ENCODE measurements around the gene DPYD. TPM values are rescaled to one million over a fixed set of nuclear protein-coding genes. Genes with fewer than 3 reads are reported as not detected.

Gene DPYD
- total and polyA plus RNA-seq, 9 of the 15 experiments (the other 6 are each of a cell fraction or from before 2014, with no cell fraction given): 0.03 to 0.25 (median 0.08) TPM; not detected in 2

DNA sequence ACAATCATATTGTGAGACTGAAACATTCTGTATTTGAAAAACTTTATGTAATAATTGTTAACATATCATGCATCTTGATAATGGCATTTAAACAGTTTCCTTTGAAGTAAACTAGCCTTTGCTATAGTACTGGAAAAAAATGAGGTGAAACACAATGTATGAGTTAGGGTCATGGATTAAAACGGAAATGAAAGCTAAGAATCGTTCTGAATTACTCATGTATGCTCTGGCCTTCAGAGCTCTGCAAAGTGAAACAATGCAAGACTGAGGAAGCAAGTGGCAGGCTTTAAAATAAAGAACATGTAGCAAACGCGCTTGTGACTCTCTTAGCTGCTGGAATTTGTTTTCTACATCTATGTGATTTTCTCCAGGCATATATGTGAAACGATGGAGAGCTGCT is 317.1 kb downstream of the DPYD start:
- FAIRE-seq (no peak), DNase-seq (ENCODE audit: extremely low read depth in 1 of 4, low spot score in 3 of 4) (no peak), ATAC-seq (no peak)
- BruUV-seq (replicated peaks): no TSS peak
- no peak overlapping the region for H3K4me2 ChIP-seq (ENCODE audit: insufficient read depth, low read length)
- intact Hi-C loops (cut with micrococcal nuclease): no loop called here
- no peak overlapping the region for H3K27ac ChIP-seq (ENCODE audit: extremely low read depth, low read depth, low read length)
- no peak for TF ChIP-seq JUNB (CRISPR knock-in tag; conservative IDR thresholded peaks at IDR 0.05)
- TF ChIP-seq JUN (IDR thresholded peaks at IDR 0.05; ENCODE audit: borderline replicate concordance, low read depth, low read length): no peak
- TF ChIP-seq JUN (CRISPR knock-in tag; IDR thresholded peaks at IDR 0.05; ENCODE audit: borderline replicate concordance): no peak
- TF ChIP-seq, protein P1, sequence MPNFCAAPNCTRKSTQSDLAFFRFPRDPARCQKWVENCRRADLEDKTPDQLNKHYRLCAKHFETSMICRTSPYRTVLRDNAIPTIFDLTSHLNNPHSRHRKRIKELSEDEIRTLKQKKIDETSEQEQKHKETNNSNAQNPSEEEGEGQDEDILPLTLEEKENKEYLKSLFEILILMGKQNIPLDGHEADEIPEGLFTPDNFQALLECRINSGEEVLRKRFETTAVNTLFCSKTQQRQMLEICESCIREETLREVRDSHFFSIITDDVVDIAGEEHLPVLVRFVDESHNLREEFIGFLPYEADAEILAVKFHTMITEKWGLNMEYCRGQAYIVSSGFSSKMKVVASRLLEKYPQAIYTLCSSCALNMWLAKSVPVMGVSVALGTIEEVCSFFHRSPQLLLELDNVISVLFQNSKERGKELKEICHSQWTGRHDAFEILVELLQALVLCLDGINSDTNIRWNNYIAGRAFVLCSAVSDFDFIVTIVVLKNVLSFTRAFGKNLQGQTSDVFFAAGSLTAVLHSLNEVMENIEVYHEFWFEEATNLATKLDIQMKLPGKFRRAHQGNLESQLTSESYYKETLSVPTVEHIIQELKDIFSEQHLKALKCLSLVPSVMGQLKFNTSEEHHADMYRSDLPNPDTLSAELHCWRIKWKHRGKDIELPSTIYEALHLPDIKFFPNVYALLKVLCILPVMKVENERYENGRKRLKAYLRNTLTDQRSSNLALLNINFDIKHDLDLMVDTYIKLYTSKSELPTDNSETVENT (CRISPR knock-in tag; IDR thresholded peaks at IDR 0.05): no peak
- no peaks in the 10 kb centered on the region for H3K9me1 ChIP-seq (ENCODE audit: control insufficient read depth, insufficient read depth, low read length)
- no peak overlapping the region for H3K9ac ChIP-seq (ENCODE audit: insufficient read depth in 1 of 2, low read depth in 2 of 2, low read length in 2 of 2)
- H3K4me3 ChIP-seq: no peak overlapping the region
- H4K20me1 ChIP-seq (replicated peaks; ENCODE audit: control insufficient read depth, insufficient read depth, low read length): no peaks in the 10 kb centered on the region
- no peaks in the 10 kb centered on the region for H3K4me1 ChIP-seq (replicated peaks in 1 of 2; ENCODE audit: control insufficient read depth in 2 of 2, insufficient read depth in 2 of 2, low read length in 2 of 2)
- in situ Hi-C loops (cut with MboI): no loop called here
- ChIA-PET POLR2A (no interaction called here), CTCF (ENCODE audit: low intra/inter-chr PET ratio) (no interaction called here)
- no peaks in the 10 kb centered on the region for H3K27me3 ChIP-seq (ENCODE audit: control insufficient read depth in 2 of 2, insufficient read depth in 2 of 2, low read length in 2 of 2)
- H2AFZ ChIP-seq (ENCODE audit: low read depth, low read length): no peak overlapping the region
- 0% methylated on average over 5 of the region's 5 CpGs for WGBS (ENCODE audit: insufficient coverage, low coverage, missing lambda C conversion rate)
- H3K79me2 ChIP-seq (ENCODE audit: control insufficient read depth, insufficient read depth, low read length): no peaks in the 10 kb centered on the region
- no peaks in the 10 kb centered on the region for H3K36me3 ChIP-seq (ENCODE audit: control insufficient read depth, insufficient read depth, low read length)
- no peaks in the 10 kb centered on the region for H3K9me3 ChIP-seq (replicated peaks; ENCODE audit: control insufficient read depth, insufficient read depth, low read depth, low read length)

DNA sequence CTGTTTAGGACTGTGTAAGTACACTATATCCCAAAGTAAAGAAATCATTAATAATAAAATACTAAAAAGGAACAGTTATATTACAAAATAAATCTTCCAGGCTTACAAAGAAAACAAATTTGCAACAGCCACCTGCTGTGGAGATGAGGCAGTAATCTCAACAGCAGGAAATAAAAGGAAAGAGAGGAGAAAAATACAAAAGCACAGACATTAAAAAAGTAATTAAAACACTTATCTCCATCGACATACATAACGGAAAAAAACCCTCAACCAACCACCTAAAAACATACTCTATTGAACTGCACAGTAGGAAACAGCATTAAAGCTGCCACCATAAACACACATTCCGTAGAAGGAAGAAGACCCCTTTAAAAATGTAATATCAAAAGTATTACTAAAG is 317.6 kb downstream of the DPYD start:
- Histone ChIP-seq H3K4me2 (ENCODE audit: insufficient read depth, low read length) (no peak overlapping the region), H3K27me3 (ENCODE audit: control insufficient read depth in 2 of 2, insufficient read depth in 2 of 2, low read length in 2 of 2) (no peaks in the 10 kb centered on the region), H3K4me1 (replicated peaks in 1 of 2; ENCODE audit: control insufficient read depth in 2 of 2, insufficient read depth in 2 of 2, low read length in 2 of 2) (no peaks in the 10 kb centered on the region), H2AFZ (ENCODE audit: low read depth, low read length) (no peak overlapping the region), H3K36me3 (ENCODE audit: control insufficient read depth, insufficient read depth, low read length) (no peaks in the 10 kb centered on the region), H3K9me1 (ENCODE audit: control insufficient read depth, insufficient read depth, low read length) (no peaks in the 10 kb centered on the region), H3K9me3 (replicated peaks; ENCODE audit: control insufficient read depth, insufficient read depth, low read depth, low read length) (no peaks in the 10 kb centered on the region), H3K79me2 (ENCODE audit: control insufficient read depth, insufficient read depth, low read length) (no peaks in the 10 kb centered on the region), H3K4me3 (no peak overlapping the region), H3K27ac (ENCODE audit: extremely low read depth, low read depth, low read length) (no peak overlapping the region), H3K9ac (ENCODE audit: insufficient read depth in 1 of 2, low read depth in 2 of 2, low read length in 2 of 2) (no peak overlapping the region), H4K20me1 (replicated peaks; ENCODE audit: control insufficient read depth, insufficient read depth, low read length) (no peaks in the 10 kb centered on the region)
- ChIA-PET POLR2A (no interaction called here), CTCF (ENCODE audit: low intra/inter-chr PET ratio) (no interaction called here)
- DNase-seq (ENCODE audit: extremely low read depth in 1 of 4, low spot score in 3 of 4): no peak
- in situ Hi-C loops (cut with MboI) (no loop called here), intact Hi-C loops (cut with micrococcal nuclease) (no loop called here)
- 0% methylated on average over 3 of the region's 3 CpGs for WGBS (ENCODE audit: insufficient coverage, low coverage, missing lambda C conversion rate)
- ATAC-seq: no peak
- no peak for FAIRE-seq
- no TSS peak for BruUV-seq (replicated peaks)
- TF ChIP-seq ZNF586 (CRISPR knock-in tag; conservative IDR thresholded peaks at IDR 0.05) (no peak), PPARD (CRISPR knock-in tag; IDR thresholded peaks at IDR 0.05) (no peak), ZNF76 (CRISPR knock-in tag; IDR thresholded peaks at IDR 0.05; ENCODE audit: borderline replicate concordance) (no peak), KAT2B (IDR thresholded peaks at IDR 0.05; ENCODE audit: low read depth, low read length) (no peak), EP400 (IDR thresholded peaks at IDR 0.05) (no peak), PTRF (tag; IDR thresholded peaks at IDR 0.05) (no peak), ZNF583 (CRISPR knock-in tag; IDR thresholded peaks at IDR 0.05) (no peak), MXI1 (IDR thresholded peaks at IDR 0.05; ENCODE audit: low read depth, low read length) (no peak), ATF7 (IDR thresholded peaks at IDR 0.05) (no peak)
- TF ChIP-seq, protein P2, sequence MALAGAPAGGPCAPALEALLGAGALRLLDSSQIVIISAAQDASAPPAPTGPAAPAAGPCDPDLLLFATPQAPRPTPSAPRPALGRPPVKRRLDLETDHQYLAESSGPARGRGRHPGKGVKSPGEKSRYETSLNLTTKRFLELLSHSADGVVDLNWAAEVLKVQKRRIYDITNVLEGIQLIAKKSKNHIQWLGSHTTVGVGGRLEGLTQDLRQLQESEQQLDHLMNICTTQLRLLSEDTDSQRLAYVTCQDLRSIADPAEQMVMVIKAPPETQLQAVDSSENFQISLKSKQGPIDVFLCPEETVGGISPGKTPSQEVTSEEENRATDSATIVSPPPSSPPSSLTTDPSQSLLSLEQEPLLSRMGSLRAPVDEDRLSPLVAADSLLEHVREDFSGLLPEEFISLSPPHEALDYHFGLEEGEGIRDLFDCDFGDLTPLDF (CRISPR knock-in tag; IDR thresholded peaks at IDR 0.05): no peak
